Panc1 (cell line): Measurements from ENCODE around the gene ATAD5. TPM values are rescaled to one million over a fixed set of nuclear protein-coding genes. Genes with fewer than 3 reads are reported as not detected.

ENCODE experiments used
- ATAC-seq: fragments of 200-7000 bp; cut with Tn5 transposase; 2 replicates; pipeline ENCODE4 v1.9.1; 2020; ENCODE audit warnings: mild to moderate bottlenecking, moderate library complexity
- BruUV-seq: library from RNA; stranded (reverse); fragments of 400-500 nt; replicated peaks from 2 replicates; lab custom pipeline; 2021; lab: Mats Ljungman, UMichigan
- CTCF ChIA-PET: fragments of 300-600 bp; sonication (Branson Sonifier 250); formaldehyde crosslinking; loops from one replicate; lab custom pipeline; 2022; ENCODE audit warnings: antibody characterized with exemption; lab: Charles Lee
- POLR2A ChIA-PET: fragments of 300-600 bp; sonication (Branson Sonifier 250); formaldehyde crosslinking; loops from one replicate; lab custom pipeline; 2022; ENCODE audit warnings: antibody characterized with exemption; lab: Charles Lee
- DNase-seq: peaks from one replicate; pipeline ENCODE4 v3.0.0-alpha.2; 2010; ENCODE audit warnings: low read depth, low spot score
- H3K27ac ChIP-seq: 2 replicates; pipeline ENCODE4 v1.5.1; 2011; ENCODE audit warnings: mild to moderate bottlenecking, low read length, inconsistent platforms
- H3K27me3 ChIP-seq: fragments of 200-500 bp; sonication (Bioruptor generic); 2 replicates; pipeline ENCODE4 v1.6.0; 2014; ENCODE audit warnings: low read length, inconsistent platforms; ENCODE audit not compliant: control insufficient read depth, insufficient read depth
- H3K36me3 ChIP-seq: fragments of 200-500 bp; sonication (Bioruptor generic); 2 replicates; pipeline ENCODE4 v1.5.1; 2014; ENCODE audit warnings: inconsistent platforms, mild to moderate bottlenecking, low read length, moderate library complexity; ENCODE audit not compliant: control insufficient read depth, insufficient read depth
- H3K4me1 ChIP-seq: 2 replicates; pipeline ENCODE4 v1.5.1; 2011; ENCODE audit warnings: inconsistent platforms, mild to moderate bottlenecking, low read length, moderate library complexity; ENCODE audit not compliant: control insufficient read depth, insufficient read depth
- H3K4me3 ChIP-seq, 2 experiments: 2 replicates each; pipeline ENCODE4 v1.5.1; 2011 to 2012; ENCODE audit warnings: low read depth in 2 of 2, low read length in 2 of 2, mild to moderate bottlenecking in 2 of 2, inconsistent platforms in 1 of 2, moderate library complexity in 1 of 2
- H3K9me3 ChIP-seq: fragments of 200-500 bp; sonication (Bioruptor generic); 2 replicates; pipeline ENCODE4 v1.5.1; 2014; ENCODE audit warnings: low read depth, mild to moderate bottlenecking, inconsistent platforms, low read length, moderate library complexity; ENCODE audit not compliant: control insufficient read depth, insufficient read depth
- CTCF ChIP-seq: fragments of 450-650 bp; IDR thresholded peaks from 2 replicates; pipeline ENCODE4 v1.5.1; 2017; ENCODE audit warnings: mild to moderate bottlenecking
- POLR2AphosphoS5 ChIP-seq: IDR thresholded peaks from 2 replicates; pipeline ENCODE4 v1.6.1; 2012; ENCODE audit warnings: mild to moderate bottlenecking, low read depth, low read length, moderate library complexity
- REST ChIP-seq, 2 experiments: IDR thresholded peaks; 2 replicates each; pipeline ENCODE4 v1.6.1; 2011 to 2012; ENCODE audit warnings: low read depth in 2 of 2, control low read depth in 1 of 2, low read length in 1 of 2, mild to moderate bottlenecking in 1 of 2, moderate library complexity in 1 of 2; ENCODE audit not compliant: insufficient read depth in 1 of 2
- SIN3A ChIP-seq: IDR thresholded peaks from 2 replicates; pipeline ENCODE4 v1.6.1; 2012; ENCODE audit warnings: low read depth, mild to moderate bottlenecking, low read length, moderate library complexity, borderline replicate concordance; ENCODE audit not compliant: insufficient read depth
- TCF7L2 ChIP-seq: IDR thresholded peaks from 2 replicates; pipeline ENCODE4 v1.6.1; 2011; ENCODE audit warnings: mild to moderate bottlenecking, low read depth, low read length, inconsistent platforms
- in situ Hi-C: cut with HindIII; loops from 2 replicates; pipeline ENCODE4 v1.10.0; 2016; ENCODE audit warnings: low sequenced_read_pairs, low pct_unique_long_range_greater_than_20kb
- intact Hi-C: fragments of 100-400 bp; cut with micrococcal nuclease; formaldehyde crosslinking; loops from one replicate; pipeline ENCODE4 v1.10.0; 2022; ENCODE audit not compliant: unreplicated experiment
- total RNA-seq: library from RNA; stranded (reverse); gene quantifications from one replicate; pipeline ENCODE4 v1.2.1, GENCODE V29; 2021; ENCODE audit not compliant: unreplicated experiment

ATAD5 gene
- total RNA-seq, 1 experiment from 2014 or later: 11.5 TPM

DNA sequence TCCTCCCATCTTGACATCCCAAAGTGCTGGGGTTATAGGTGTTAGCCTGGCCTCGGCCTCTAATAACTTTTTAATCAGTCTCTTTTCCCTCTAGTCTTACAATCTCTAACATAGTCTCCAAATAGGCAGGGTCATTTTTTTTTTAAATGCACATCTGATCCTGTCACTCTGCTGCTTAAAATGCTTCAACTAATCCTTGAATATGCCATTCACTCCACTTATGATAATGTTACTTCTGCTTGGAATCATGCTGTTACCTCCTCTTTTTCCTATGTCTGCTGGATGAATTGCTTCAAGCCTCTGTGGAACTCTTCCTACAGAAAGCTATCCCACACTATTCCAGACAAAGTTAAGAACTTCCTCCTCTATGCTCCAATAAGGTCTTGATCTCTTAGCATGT, 30.1 kb upstream of the ATAD5 start:
- intact Hi-C loops: loop anchor here (10.0 kb wide), 1 partner anchor 57 kb away; no protein-coding TSS in a partner anchor
- ChIA-PET POLR2A (no interaction called here), CTCF (no interaction called here)
- Histone ChIP-seq H3K27me3 (no peaks in the 10 kb centered on the region), H3K36me3 (peaks cover 7% of the 10 kb centered on the region; the same call in 1 of the 2 replicates), H3K9me3 (no peaks in the 10 kb centered on the region), H3K4me1 (no peaks in the 10 kb centered on the region), H3K4me3 (no peak overlapping the region), H3K27ac (no peak overlapping the region)
- DNase-seq (no peak), ATAC-seq (no peak)
- in situ Hi-C loops: no loop called here
- BruUV-seq: no TSS peak
- no peak for TF ChIP-seq REST (IDR thresholded peaks at IDR 0.05; ENCODE audit: insufficient read depth in 1 of 2, low read depth in 2 of 2, low read length in 1 of 2)
- TF ChIP-seq CTCF: no peak
- no peak for TF ChIP-seq SIN3A
- no peak for TF ChIP-seq POLR2AphosphoS5
- TF ChIP-seq TCF7L2: no peak

- ChIA-PET CTCF (no interaction called here), POLR2A (no interaction called here)
- no TSS peak for BruUV-seq
- Histone ChIP-seq H3K27me3 (no peaks in the 10 kb centered on the region), H3K4me3 (no peak overlapping the region), H3K36me3 (peaks cover 3% of the 10 kb centered on the region; the same call in 1 of the 2 replicates), H3K4me1 (no peaks in the 10 kb centered on the region), H3K9me3 (no peaks in the 10 kb centered on the region), H3K27ac (no peak overlapping the region)
- DNase-seq (no peak), ATAC-seq (no peak)
- TF ChIP-seq REST (IDR thresholded peaks at IDR 0.05; ENCODE audit: insufficient read depth in 1 of 2, low read depth in 2 of 2, low read length in 1 of 2) (no peak), TCF7L2 (no peak), SIN3A (no peak), POLR2AphosphoS5 (no peak), CTCF (no peak)
- intact Hi-C loops (loop anchor here (10.0 kb wide), 1 partner anchor 61 kb away; no protein-coding TSS in a partner anchor), in situ Hi-C loops (no loop called here)
Observed at GRCh38 chr17:30805944-30806456, 25.8 kb upstream of the ATAD5 start.
